Keratinocyte (primary cell): ENCODE data around the gene C1orf216. TPM values are rescaled to one million over a fixed set of nuclear protein-coding genes. Genes with fewer than 3 reads are reported as not detected.

Source experiments
- DNase-seq: peaks from one replicate; pipeline ENCODE4 v3.0.0-alpha.2; 2011; ENCODE audit warnings: low read depth, missing footprints, low spot score
- FAIRE-seq: peaks from 2 replicates; lab custom pipeline; 2011; peaks lifted over from hg19 to GRCh38; lab: Jason Lieb, UNC
- H2AFZ ChIP-seq: 2 replicates; pipeline ENCODE4 v1.6.0; 2012; ENCODE audit warnings: low read length, control low read depth, inconsistent platforms; ENCODE audit not compliant: control insufficient read depth
- H3K27ac ChIP-seq: 2 replicates; pipeline ENCODE4 v1.5.1; 2011; ENCODE audit warnings: low read length; ENCODE audit not compliant: control insufficient read depth, insufficient read depth
- H3K27me3 ChIP-seq: 3 replicates; pipeline ENCODE4 v1.6.0; 2011; ENCODE audit warnings: low read length; ENCODE audit not compliant: control insufficient read depth, insufficient read depth; ENCODE audit errors: extremely low read depth
- H3K36me3 ChIP-seq, 2 experiments: 2 replicates in 1 of 2; 3 replicates in 1 of 2; pipeline ENCODE4 v1.5.1; 2011; ENCODE audit warnings: low read length in 2 of 2, mild to moderate bottlenecking in 1 of 2; ENCODE audit not compliant: control insufficient read depth in 2 of 2, insufficient read depth in 2 of 2; ENCODE audit errors: extremely low read depth in 1 of 2
- H3K4me1 ChIP-seq: 3 replicates; pipeline ENCODE4 v1.5.1; 2011; ENCODE audit warnings: low read length; ENCODE audit not compliant: control insufficient read depth, insufficient read depth; ENCODE audit errors: extremely low read depth
- H3K4me2 ChIP-seq: 3 replicates; pipeline ENCODE4 v1.6.0; 2011; ENCODE audit warnings: low read depth, low read length; ENCODE audit not compliant: control insufficient read depth, insufficient read depth; ENCODE audit errors: extremely low read depth
- H3K4me3 ChIP-seq, 3 experiments: fragments of 200-600 bp in 1 of 3; sonication (generic) in 1 of 3; 2 replicates in 2 of 3; 3 replicates in 1 of 3; pipeline ENCODE4 v1.5.1; 2011 to 2016; ENCODE audit warnings: low read length in 3 of 3, mild to moderate bottlenecking in 3 of 3, control low read depth in 2 of 3, inconsistent platforms in 1 of 3, low read depth in 1 of 3, mixed read lengths in 1 of 3, mixed run types in 1 of 3, moderate library complexity in 1 of 3; ENCODE audit not compliant: control insufficient read depth in 2 of 3, insufficient read depth in 2 of 3; ENCODE audit errors: extremely low read depth in 1 of 3
- H3K79me2 ChIP-seq: 2 replicates; pipeline ENCODE4 v1.6.0; 2012; ENCODE audit warnings: low read length; ENCODE audit not compliant: control insufficient read depth, insufficient read depth
- H3K9ac ChIP-seq: 3 replicates; pipeline ENCODE4 v1.6.0; 2011; ENCODE audit warnings: low read length; ENCODE audit not compliant: control insufficient read depth, insufficient read depth; ENCODE audit errors: extremely low read depth
- H3K9me1 ChIP-seq: 3 replicates; pipeline ENCODE4 v1.6.0; 2011; ENCODE audit warnings: low read length; ENCODE audit not compliant: control insufficient read depth, insufficient read depth; ENCODE audit errors: extremely low read depth
- H3K9me3 ChIP-seq: 2 replicates; pipeline ENCODE4 v1.5.1; 2012; ENCODE audit warnings: low read depth, low read length; ENCODE audit not compliant: control insufficient read depth
- H4K20me1 ChIP-seq: 3 replicates; pipeline ENCODE4 v1.6.0; 2011; ENCODE audit warnings: low read length; ENCODE audit not compliant: control insufficient read depth, insufficient read depth; ENCODE audit errors: extremely low read depth
- EZH2 ChIP-seq: IDR thresholded peaks from one replicate; pipeline ENCODE4 v1.6.1; 2012; ENCODE audit warnings: inconsistent platforms, mild to moderate bottlenecking, low read length, moderate library complexity
- dilution Hi-C: fragments of 300-500 bp; cut with MboI; formaldehyde crosslinking; loops from one replicate; pipeline ENCODE4 v1.7.0; 2020; ENCODE audit warnings: low sequenced_read_pairs; ENCODE audit not compliant: extremely low pct_ligation_motif_present
- polyA plus RNA-seq, 5 experiments: library from polyadenylated mRNA; depleted of rRNA in 3 of 5; stranded (reverse) in 3 of 5; stranded (forward) in 1 of 5; unstranded in 1 of 5; fragments of >200 nt; gene quantifications; 1 replicate in 1 of 5; 2 replicates in 3 of 5; 3 replicates in 1 of 5; pipeline versions ENCODE4 v1.2.1 to v1.2.3, GENCODE V29; 2011 to 2012; ENCODE audit warnings: missing spikeins in 2 of 5, low read depth in 1 of 5, low replicate concordance in 1 of 5
- TF ChIP-seq, protein P1 (sequence below), 3 experiments: IDR thresholded peaks in 1 of 3; conservative IDR thresholded peaks in 1 of 3; optimal IDR thresholded peaks in 1 of 3; 2 replicates in 2 of 3; 3 replicates in 1 of 3; pipeline versions ENCODE3 to v1.5.1; 2011; ENCODE audit warnings: low read length in 3 of 3, mild to moderate bottlenecking in 3 of 3, moderate library complexity in 2 of 3, control low read depth in 1 of 3, inconsistent platforms in 1 of 3; ENCODE audit not compliant: insufficient read depth in 2 of 3; ENCODE audit errors: extremely low read depth in 1 of 3

C1orf216 gene
- polyA plus RNA-seq, 1 donor (not counting 4 experiments of a cell fraction or from before 2014, with no cell fraction given), result 10.0 TPM

DNA sequence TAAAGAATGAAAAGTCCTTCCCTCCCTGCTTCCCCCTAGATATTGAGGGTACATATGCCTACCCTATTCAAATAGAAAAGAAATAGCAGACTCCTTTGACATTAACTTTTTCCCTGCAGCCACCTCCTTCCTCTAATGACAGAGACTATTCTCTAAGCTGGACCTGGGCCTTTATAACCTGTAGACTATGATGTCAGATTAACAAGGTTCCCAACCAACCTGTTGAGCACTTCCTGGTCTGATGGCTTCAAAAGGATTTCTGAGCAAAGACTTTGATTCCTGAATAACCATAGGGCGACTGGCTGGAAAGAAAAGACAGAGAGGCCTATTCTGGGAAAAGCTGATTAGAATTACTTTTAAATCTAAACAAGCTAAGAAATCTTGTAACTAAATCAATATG, 18.4 kb upstream of the C1orf216 start:
- no peak overlapping the region for H3K4me3 ChIP-seq
- no peaks in the 10 kb centered on the region for H4K20me1 ChIP-seq
- no peaks in the 10 kb centered on the region for H3K9me1 ChIP-seq
- FAIRE-seq (no peak), DNase-seq (no peak)
- no peak overlapping the region for H3K9ac ChIP-seq
- no peaks in the 10 kb centered on the region for H3K4me1 ChIP-seq
- no peak overlapping the region for H3K4me2 ChIP-seq
- no peaks in the 10 kb centered on the region for H3K9me3 ChIP-seq
- H2AFZ ChIP-seq, result no peak overlapping the region
- H3K27ac ChIP-seq, result no peak overlapping the region
- H3K27me3 ChIP-seq, result no peaks in the 10 kb centered on the region
- no peak for TF ChIP-seq EZH2
- TF ChIP-seq, protein P1, sequence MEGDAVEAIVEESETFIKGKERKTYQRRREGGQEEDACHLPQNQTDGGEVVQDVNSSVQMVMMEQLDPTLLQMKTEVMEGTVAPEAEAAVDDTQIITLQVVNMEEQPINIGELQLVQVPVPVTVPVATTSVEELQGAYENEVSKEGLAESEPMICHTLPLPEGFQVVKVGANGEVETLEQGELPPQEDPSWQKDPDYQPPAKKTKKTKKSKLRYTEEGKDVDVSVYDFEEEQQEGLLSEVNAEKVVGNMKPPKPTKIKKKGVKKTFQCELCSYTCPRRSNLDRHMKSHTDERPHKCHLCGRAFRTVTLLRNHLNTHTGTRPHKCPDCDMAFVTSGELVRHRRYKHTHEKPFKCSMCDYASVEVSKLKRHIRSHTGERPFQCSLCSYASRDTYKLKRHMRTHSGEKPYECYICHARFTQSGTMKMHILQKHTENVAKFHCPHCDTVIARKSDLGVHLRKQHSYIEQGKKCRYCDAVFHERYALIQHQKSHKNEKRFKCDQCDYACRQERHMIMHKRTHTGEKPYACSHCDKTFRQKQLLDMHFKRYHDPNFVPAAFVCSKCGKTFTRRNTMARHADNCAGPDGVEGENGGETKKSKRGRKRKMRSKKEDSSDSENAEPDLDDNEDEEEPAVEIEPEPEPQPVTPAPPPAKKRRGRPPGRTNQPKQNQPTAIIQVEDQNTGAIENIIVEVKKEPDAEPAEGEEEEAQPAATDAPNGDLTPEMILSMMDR (optimal IDR thresholded peaks at IDR 0.05 in 1 of 3, IDR thresholded peaks at IDR 0.05 in 1 of 3, conservative IDR thresholded peaks at IDR 0.05 in 1 of 3; ENCODE audit: extremely low read depth in 1 of 3, insufficient read depth in 2 of 3, low read length in 3 of 3), result no peak
- dilution Hi-C loops, result no loop called here
- peaks cover 0 to 13% of the 10 kb centered on the region in 2 experiments for H3K36me3 ChIP-seq
- H3K79me2 ChIP-seq, result no peaks in the 10 kb centered on the region

DNA sequence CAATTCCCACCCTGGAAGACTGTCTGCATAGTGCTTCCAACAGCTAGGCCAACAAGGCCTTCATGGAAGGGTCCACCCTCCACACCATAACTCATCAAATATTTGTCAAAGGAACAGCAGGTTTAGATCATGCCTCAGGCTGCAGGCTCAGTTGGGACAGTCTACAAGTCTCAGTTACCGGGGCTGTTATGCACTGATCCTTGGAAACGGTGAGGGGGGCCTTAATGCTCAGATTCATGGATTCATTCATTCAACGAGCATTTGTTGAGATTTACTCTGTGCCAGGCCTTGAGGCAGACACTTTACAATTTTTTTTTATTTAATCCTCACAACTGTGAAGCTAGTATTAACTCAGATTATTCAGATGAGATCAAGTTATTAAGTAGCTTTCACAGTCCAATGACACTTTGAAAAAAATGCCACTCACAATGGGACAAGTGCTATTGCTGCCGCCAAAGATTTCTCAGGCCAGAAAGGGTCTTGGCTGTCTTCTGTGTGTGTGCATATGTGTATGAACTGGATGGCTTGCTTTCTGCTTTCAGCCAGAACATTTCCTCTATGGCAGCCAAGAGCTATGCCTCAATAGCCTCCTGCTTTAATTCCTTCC, 8.9 kb upstream of the C1orf216 start:
- dilution Hi-C loops, result no loop called here
- Histone ChIP-seq H3K27ac (no peak overlapping the region), H3K9ac (no peak overlapping the region), H3K9me3 (no peaks in the 10 kb centered on the region), H3K79me2 (no peaks in the 10 kb centered on the region), H3K27me3 (no peaks in the 10 kb centered on the region), H3K4me3 (no peak overlapping the region), H2AFZ (no peak overlapping the region), H3K9me1 (no peaks in the 10 kb centered on the region), H3K4me1 (no peaks in the 10 kb centered on the region), H3K4me2 (no peak overlapping the region), H3K36me3 (peaks cover 0 to 4% of the 10 kb centered on the region in 2 experiments), H4K20me1 (no peaks in the 10 kb centered on the region)
- FAIRE-seq (no peak), DNase-seq (no peak)
- TF ChIP-seq, protein P1 (optimal IDR thresholded peaks at IDR 0.05 in 1 of 3, IDR thresholded peaks at IDR 0.05 in 1 of 3, conservative IDR thresholded peaks at IDR 0.05 in 1 of 3; ENCODE audit: extremely low read depth in 1 of 3, insufficient read depth in 2 of 3, low read length in 3 of 3), result no peak
- no peak for TF ChIP-seq EZH2
